A549 (cell line): ENCODE measurements around the gene KRTAP10-8. TPM values are rescaled to one million over a fixed set of nuclear protein-coding genes. Genes with fewer than 3 reads are reported as not detected.
"Not testable (repeated sequence)": the region's sequence is repeated elsewhere in the genome, so short reads cannot be mapped to it uniquely, and the experiment has no call there.

Experiments
- ATAC-seq, 2 experiments: fragments of 200-7000 bp in 1 of 2; fragments of >200 bp in 1 of 2; cut with Nextera tagmentation in 1 of 2; cut with Tn5 transposase in 1 of 2; 3 replicates each; pipeline versions ENCODE4 v1.8.0 to v1.9.1; 2018 to 2020; ENCODE audit warnings: mild to moderate bottlenecking in 1 of 2, moderate library complexity in 1 of 2
- CTCF ChIA-PET: fragments of 300-600 bp; sonication (Branson Sonifier 250); formaldehyde crosslinking; extraction: SDS; loops from one replicate; lab custom pipeline; 2021; ENCODE audit warnings: antibody characterized with exemption, inconsistent platforms; lab: Yijun Ruan, JAX
- POLR2A ChIA-PET: fragments of 350-600 bp; formaldehyde crosslinking; extraction: SDS; loops from one replicate; lab custom pipeline; 2021; ENCODE audit warnings: antibody characterized with exemption, inconsistent platforms; lab: Yijun Ruan, JAX
- DNase-seq, 2 experiments: peaks; one replicate each; pipeline versions ENCODE4 v3.0.0 to v3.0.0-alpha.2; 2011 to 2016; ENCODE audit warnings: low read depth in 1 of 2, low spot score in 1 of 2
- FAIRE-seq: peaks from 2 replicates; lab custom pipeline; 2011; peaks lifted over from hg19 to GRCh38; lab: Jason Lieb, UNC
- H3K27ac ChIP-seq, 2 experiments: fragments of >200 bp; sonication (Bioruptor Twin); formaldehyde crosslinking; 3 replicates each; pipeline ENCODE4 v1.5.1; 2016 to 2017
- H3K4me1 ChIP-seq: fragments of >200 bp; sonication (Bioruptor Twin); formaldehyde crosslinking; 3 replicates; pipeline ENCODE4 v1.6.1; 2016
- H3K4me2 ChIP-seq: fragments of >200 bp; sonication (Bioruptor Twin); formaldehyde crosslinking; 3 replicates; pipeline ENCODE4 v1.6.1; 2016
- H3K4me3 ChIP-seq: fragments of >200 bp; sonication (Bioruptor Twin); formaldehyde crosslinking; 3 replicates; pipeline ENCODE4 v1.5.1; 2016
- H3K9me3 ChIP-seq: fragments of >200 bp; sonication (Bioruptor Twin); formaldehyde crosslinking; 3 replicates; pipeline ENCODE4 v1.6.1; 2016
- CBX2 ChIP-seq: fragments of 200-600 bp; sonication (generic); IDR thresholded peaks from 2 replicates; pipeline ENCODE4 v1.6.1; 2016; ENCODE audit warnings: low read depth, mild to moderate bottlenecking, borderline replicate concordance
- CHD2 ChIP-seq: fragments of 150-350 bp; IDR thresholded peaks from 2 replicates; pipeline ENCODE4 v1.6.1; 2014; ENCODE audit warnings: low read length; ENCODE audit not compliant: partially characterized antibody
- EHMT2 ChIP-seq: fragments of 200-600 bp; sonication (generic); IDR thresholded peaks from 2 replicates; pipeline ENCODE4 v1.6.1; 2016; ENCODE audit warnings: antibody characterized with exemption, low read depth, mild to moderate bottlenecking, moderate library complexity
- ELK1 ChIP-seq: fragments of 150-350 bp; IDR thresholded peaks from 2 replicates; pipeline ENCODE4 v1.6.1; 2014; ENCODE audit warnings: low read depth, mild to moderate bottlenecking, low read length
- ESRRA ChIP-seq: fragments of 150-350 bp; IDR thresholded peaks from 2 replicates; pipeline ENCODE4 v1.6.1; 2014; ENCODE audit warnings: mild to moderate bottlenecking, low read length, borderline replicate concordance
- FOSL2 ChIP-seq, 2 experiments: fragments of 450-650 bp in 1 of 2; fragments of >200 bp in 1 of 2; sonication (Bioruptor Twin) in 1 of 2; formaldehyde crosslinking; IDR thresholded peaks; 2 replicates each; pipeline versions ENCODE4 v1.5.0 to v1.6.1; 2016 to 2020; ENCODE audit warnings: mild to moderate bottlenecking in 1 of 2, moderate library complexity in 1 of 2
- FOXS1 ChIP-seq: fragments of 250-450 bp; sonication (Bioruptor Pico); IDR thresholded peaks from 2 replicates; pipeline ENCODE4 v1.5.0; 2020; ENCODE audit warnings: mild to moderate bottlenecking, moderate library complexity
- HMGXB4 ChIP-seq: fragments of 250-450 bp; sonication (Bioruptor Pico); IDR thresholded peaks from 2 replicates; pipeline ENCODE4 v1.5.0; 2021; ENCODE audit warnings: mild to moderate bottlenecking, moderate library complexity, borderline replicate concordance
- HOXB13 ChIP-seq: fragments of 250-450 bp; sonication (Bioruptor Pico); IDR thresholded peaks from 2 replicates; pipeline ENCODE4 v1.5.0; 2020; ENCODE audit warnings: low read depth, mild to moderate bottlenecking, moderate library complexity
- HOXB5 ChIP-seq: fragments of 250-450 bp; sonication (Bioruptor Pico); IDR thresholded peaks from 2 replicates; pipeline ENCODE4 v1.5.0; 2020; ENCODE audit warnings: mild to moderate bottlenecking, moderate library complexity
- JUNB ChIP-seq: fragments of >200 bp; sonication (Bioruptor Twin); formaldehyde crosslinking; IDR thresholded peaks from 2 replicates; pipeline ENCODE4 v1.6.1; 2016
- KDM1A ChIP-seq: fragments of 200-600 bp; sonication (generic); IDR thresholded peaks from 2 replicates; pipeline ENCODE4 v1.6.1; 2016; ENCODE audit warnings: low read depth, mild to moderate bottlenecking
- MAFK ChIP-seq: fragments of 450-650 bp; IDR thresholded peaks from 2 replicates; pipeline ENCODE4 v1.6.1; 2014; ENCODE audit not compliant: partially characterized antibody
- MAX ChIP-seq: IDR thresholded peaks from 2 replicates; pipeline ENCODE4 v1.6.1; 2012
- NFE2L2 ChIP-seq: fragments of 150-350 bp; conservative IDR thresholded peaks from 2 replicates; pipeline ENCODE4 v1.6.1; 2014; ENCODE audit warnings: low read length
- NR3C1 ChIP-seq: fragments of >200 bp; sonication (Bioruptor Twin); formaldehyde crosslinking; IDR thresholded peaks from 3 replicates; pipeline ENCODE4 v1.6.1; 2017
- POLR2A ChIP-seq: IDR thresholded peaks from 2 replicates; pipeline ENCODE4 v1.6.1; 2012; ENCODE audit warnings: mild to moderate bottlenecking, low read length
- RAD21 ChIP-seq, 2 experiments: fragments of >200 bp in 1 of 2; sonication (Bioruptor Twin) in 1 of 2; formaldehyde crosslinking in 1 of 2; IDR thresholded peaks in 1 of 2; conservative IDR thresholded peaks in 1 of 2; 2 replicates in 1 of 2; 3 replicates in 1 of 2; pipeline ENCODE4 v1.6.1; 2012 to 2018; ENCODE audit warnings: inconsistent platforms in 1 of 2
- RCOR1 ChIP-seq: fragments of 150-350 bp; IDR thresholded peaks from 2 replicates; pipeline ENCODE4 v1.6.1; 2014; ENCODE audit warnings: antibody characterized with exemption, low read length, low read depth
- REST ChIP-seq: fragments of 200-600 bp; sonication (generic); IDR thresholded peaks from 2 replicates; pipeline ENCODE4 v1.6.1; 2016; ENCODE audit warnings: antibody characterized with exemption, mild to moderate bottlenecking, moderate library complexity
- RFX5 ChIP-seq: fragments of 450-650 bp; IDR thresholded peaks from 2 replicates; pipeline ENCODE4 v1.7.1; 2014; ENCODE audit warnings: antibody characterized with exemption, mild to moderate bottlenecking, moderate library complexity
- RNF2 ChIP-seq: fragments of 200-600 bp; sonication (generic); IDR thresholded peaks from 2 replicates; pipeline ENCODE4 v1.6.1; 2016; ENCODE audit warnings: low read depth, mild to moderate bottlenecking, antibody characterized with exemption, moderate library complexity, borderline replicate concordance
- SMC3 ChIP-seq: fragments of >200 bp; sonication (Bioruptor Twin); formaldehyde crosslinking; IDR thresholded peaks from 3 replicates; pipeline ENCODE4 v1.6.1; 2018; ENCODE audit warnings: inconsistent platforms
- TP53 ChIP-seq: fragments of 250-450 bp; sonication (Bioruptor Pico); IDR thresholded peaks from 2 replicates; pipeline ENCODE4 v1.5.0; 2021; ENCODE audit warnings: mild to moderate bottlenecking, moderate library complexity
- ZC3H11A ChIP-seq: fragments of 450-650 bp; IDR thresholded peaks from 2 replicates; pipeline ENCODE4 v1.6.1; 2014; ENCODE audit warnings: antibody characterized with exemption, mild to moderate bottlenecking
- ZFP36 ChIP-seq: fragments of 450-650 bp; IDR thresholded peaks from 2 replicates; pipeline ENCODE4 v1.6.1; 2014; ENCODE audit warnings: borderline replicate concordance; ENCODE audit not compliant: partially characterized antibody
- ZNF302 ChIP-seq: fragments of 250-450 bp; sonication (Bioruptor Pico); IDR thresholded peaks from 2 replicates; pipeline ENCODE4 v1.9.0; 2021; ENCODE audit warnings: inconsistent platforms, mild to moderate bottlenecking, moderate library complexity
- WGBS: methylation state at CpG from one replicate; pipeline ENCODE4 v1.1.6; 2017; ENCODE audit errors: missing lambda C conversion rate; 5-methylcytosine and 5-hydroxymethylcytosine counted together
- polyA plus RNA-seq, 4 experiments: library from polyadenylated mRNA; depleted of rRNA in 3 of 4; stranded (reverse); fragments of >200 nt; fragmentation: RNase III in 1 of 4; extraction: RNeasy Plus Mini Kit Qiagen cat#74134 plus additional on column Dnase treatment in 1 of 4; gene quantifications; 2 replicates in 3 of 4; 3 replicates in 1 of 4; pipeline ENCODE4 v1.2.3, GENCODE V29; 2011 to 2017

KRTAP10-8 gene
- polyA plus RNA-seq, 2 of the 4 experiments (the other 2 are of a cell fraction), result not detected

GRCh38 chr21:44658541-44658910, 46.6 kb downstream of the KRTAP10-8 start:
- no peak for DNase-seq
- no peak for FAIRE-seq
- H3K9me3 ChIP-seq, result peaks cover 2% of the 10 kb centered on the region; the same call in 1 of the 3 replicates
- no peak overlapping the region for H3K4me2 ChIP-seq
- 16% methylated on average over 4 of the region's 5 CpGs for WGBS
- no peak for ATAC-seq
- no peak overlapping the region for H3K4me3 ChIP-seq
- H3K27ac ChIP-seq, result no peak overlapping the region
- no peak for TF ChIP-seq ZC3H11A
- TF ChIP-seq RFX5, result no peak
- TF ChIP-seq TP53, result no peak
- no peak for TF ChIP-seq FOXS1 (CRISPR knock-in tag)
- no peak for TF ChIP-seq MAX
- no peak for TF ChIP-seq JUNB
- TF ChIP-seq ZFP36, result no peak
- TF ChIP-seq ELK1, result no peak
- no peak for TF ChIP-seq REST
- TF ChIP-seq RNF2, result no peak
- TF ChIP-seq KDM1A, result no peak
- TF ChIP-seq HMGXB4 (CRISPR knock-in tag), result no peak
- no peak for TF ChIP-seq NFE2L2
- no peak for TF ChIP-seq MAFK
- TF ChIP-seq EHMT2, result no peak
- TF ChIP-seq SMC3, result no peak
- no peak for TF ChIP-seq ZNF302 (CRISPR knock-in tag)
- TF ChIP-seq HOXB5 (CRISPR knock-in tag), result no peak
- no peak for TF ChIP-seq HOXB13 (CRISPR knock-in tag)
- ChIA-PET CTCF (no interaction called here), POLR2A (no interaction called here)
- no peaks in the 10 kb centered on the region for H3K4me1 ChIP-seq

- ATAC-seq (no peak; a peak in 1 of 6 replicates), DNase-seq (no peak), FAIRE-seq (no peak)
- peaks cover 7% of the 10 kb centered on the region; the same call in 1 of the 3 replicates for H3K9me3 ChIP-seq
- no peak overlapping the region for H3K27ac ChIP-seq
- CTCF ChIA-PET, result no interaction called here
- TF ChIP-seq POLR2A (no peak), RAD21 (conservative IDR thresholded peaks at IDR 0.05 in 1 of 2, IDR thresholded peaks at IDR 0.05 in 1 of 2) (no peak), CBX2 (no peak), SMC3 (no peak), TP53 (no peak), ESRRA (no peak), FOSL2 (IDR thresholded peaks at IDR 0.05) (no peak), FOSL2 (CRISPR knock-in tag; IDR thresholded peaks at IDR 0.05) (no peak), RCOR1 (no peak), NR3C1 (no peak), CHD2 (no peak)
- H3K4me1 ChIP-seq, result no peaks in the 10 kb centered on the region
- H3K4me3 ChIP-seq, result no peak overlapping the region
- POLR2A ChIA-PET, result no interaction called here
- no peak overlapping the region for H3K4me2 ChIP-seq
- 18% methylated on average over 10 of the region's 11 CpGs for WGBS
Observed at GRCh38 chr21:44658913-44659595, 47.2 kb downstream of the KRTAP10-8 start.

- H3K27ac ChIP-seq, H3K4me3 ChIP-seq, DNase-seq, H3K9me3 ChIP-seq, FAIRE-seq, ATAC-seq, CTCF ChIA-PET, H3K4me1 ChIP-seq, POLR2A ChIA-PET, H3K4me2 ChIP-seq: not testable (repeated sequence)
- WGBS, result 31% methylated on average over 7 of the region's 7 CpGs
Observed at GRCh38 chr21:44661567-44661966, 49.7 kb downstream of the KRTAP10-8 start.
